SW480 (cell line): ENCODE measurements around the gene CES3.
"Not testable (repeated sequence)": the region's sequence is repeated elsewhere in the genome, so short reads cannot be mapped to it uniquely, and the experiment has no call there.

Experiments used
- DNase-seq: peaks from one replicate; pipeline ENCODE4 v3.0.0-alpha.2; 2016; ENCODE audit warnings: low spot score

CES3 gene

DNA sequence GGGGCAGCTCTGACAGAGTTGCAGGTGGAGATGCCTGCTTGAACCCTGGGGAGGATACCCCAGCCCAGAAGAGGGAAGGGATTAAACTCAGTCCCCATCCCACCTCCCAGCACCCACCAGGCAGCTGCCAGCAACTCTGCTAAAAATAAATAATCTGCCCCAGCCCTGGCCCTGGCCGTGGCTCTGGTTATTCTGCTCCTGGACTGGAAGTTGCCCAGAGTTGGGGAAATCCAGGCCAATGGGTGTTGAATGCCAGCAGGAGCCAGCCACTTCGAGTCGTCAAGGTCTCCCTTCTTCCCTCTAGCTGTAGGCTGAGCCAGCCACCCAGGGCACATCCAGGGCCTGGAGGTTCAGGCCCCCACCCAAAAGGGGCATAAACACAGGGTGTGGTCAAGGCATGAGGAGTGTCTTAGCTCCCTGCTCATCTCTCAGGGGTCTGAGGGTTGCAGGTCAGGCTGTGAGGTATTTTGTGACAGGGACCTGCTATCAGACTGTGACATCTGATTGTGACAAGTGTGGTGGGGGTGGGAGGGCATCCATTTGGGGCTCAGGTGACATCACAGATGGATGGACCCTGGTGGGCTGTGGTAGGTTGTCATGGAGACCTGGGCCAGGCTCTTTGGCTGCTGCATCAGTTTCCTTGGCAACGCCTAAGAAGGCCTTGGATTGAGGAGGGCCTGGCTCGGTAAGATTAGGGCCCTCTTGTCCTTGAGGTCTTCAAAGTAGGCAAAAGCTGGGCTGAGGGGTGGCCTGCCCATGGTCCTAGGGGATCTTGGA is 34.7 kb upstream of the CES3 start:
- no peak for DNase-seq

DNA sequence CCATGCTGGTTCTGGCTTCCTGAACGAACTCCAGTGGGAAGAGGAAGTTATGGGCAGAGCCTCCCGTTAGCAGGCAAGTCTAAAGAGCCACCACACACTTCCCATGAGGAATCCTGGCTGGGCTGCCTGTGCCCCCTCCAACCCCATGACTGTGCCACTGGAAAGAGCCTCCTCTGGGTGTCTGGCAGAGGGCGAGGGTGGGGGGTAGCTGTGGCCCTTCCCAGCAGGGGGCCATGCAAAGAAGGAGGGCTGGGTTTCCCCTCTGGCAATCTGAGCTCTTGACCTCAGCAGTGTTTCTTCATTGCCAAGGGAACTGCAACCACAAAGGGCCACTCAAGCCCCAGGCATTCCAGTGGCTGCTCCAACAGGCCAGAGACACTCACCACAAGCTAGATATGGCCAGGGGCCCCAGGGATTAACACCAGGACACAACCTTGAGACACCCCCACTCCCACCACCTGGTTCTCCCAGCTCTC is 34.1 kb upstream of the CES3 start:
- peak; percentile 46 for DNase-seq

DNA sequence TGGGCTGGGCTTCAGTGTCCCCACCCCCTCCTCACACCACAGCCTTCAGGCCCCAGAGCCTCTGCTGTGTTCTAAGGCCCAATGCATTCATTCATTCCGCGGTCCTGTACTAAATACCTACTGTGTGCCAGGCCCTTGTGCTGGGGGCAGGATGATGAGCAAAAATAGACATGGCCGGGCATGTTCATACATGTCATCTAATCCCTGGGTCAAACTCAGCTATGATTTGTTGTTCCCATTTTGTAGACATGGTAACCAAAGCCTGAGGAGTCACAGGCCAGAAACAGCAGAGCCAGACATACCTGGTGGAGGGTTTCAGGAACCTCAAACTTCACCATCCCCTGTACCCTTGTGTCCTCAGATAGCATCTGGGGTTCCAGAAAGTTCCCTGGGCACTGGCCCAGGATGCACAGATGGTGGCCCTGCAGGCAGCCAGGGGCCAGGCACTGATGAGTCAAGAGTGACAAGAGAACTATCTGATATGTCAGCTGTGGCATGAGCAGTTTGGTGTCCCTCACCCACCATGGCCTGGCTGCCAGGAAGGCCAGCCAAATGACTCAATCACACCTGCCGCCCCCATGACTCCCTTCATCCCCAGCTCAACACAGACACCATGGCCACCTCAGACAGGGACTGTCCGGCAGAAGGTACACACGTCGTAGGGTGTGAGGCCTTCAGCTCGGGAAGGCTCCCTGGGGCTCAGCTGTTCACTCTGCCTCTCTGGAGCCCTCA is 33.0 kb upstream of the CES3 start:
- DNase-seq = peak; percentile 24

DNA sequence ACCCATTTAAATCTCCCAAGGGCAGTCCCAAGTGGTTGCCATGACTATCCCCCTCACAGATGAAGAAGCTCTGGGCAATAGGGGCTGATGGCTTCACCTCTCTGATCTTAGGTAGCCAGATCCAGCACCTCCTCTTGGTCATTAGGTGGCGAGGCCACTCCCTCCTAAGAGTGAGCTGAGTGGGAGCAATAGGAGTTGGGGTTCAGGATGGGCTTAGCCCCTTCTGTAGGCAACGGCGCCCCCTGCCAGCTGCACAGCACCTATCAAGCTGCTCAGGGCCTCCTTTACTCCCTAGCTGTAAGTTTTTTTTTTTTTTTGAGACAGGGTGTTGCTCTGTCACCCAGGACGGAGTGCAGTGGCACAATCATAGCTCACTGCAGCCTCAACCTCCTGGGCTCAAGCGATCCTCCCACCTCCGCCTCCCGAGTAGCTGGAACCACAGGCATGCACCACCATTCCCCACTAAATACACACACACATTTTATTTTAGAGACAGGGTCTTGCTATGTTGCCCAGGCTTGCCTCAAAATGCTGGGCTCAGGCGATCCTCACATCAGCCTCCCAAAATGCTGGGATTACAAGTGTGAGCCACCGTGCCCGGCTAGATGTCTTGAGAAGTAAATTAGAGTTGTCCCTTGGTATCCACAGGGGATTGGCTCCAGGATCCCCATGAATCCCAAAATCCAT is 32.2 kb upstream of the CES3 start:
- peak; percentile 45 for DNase-seq

DNA sequence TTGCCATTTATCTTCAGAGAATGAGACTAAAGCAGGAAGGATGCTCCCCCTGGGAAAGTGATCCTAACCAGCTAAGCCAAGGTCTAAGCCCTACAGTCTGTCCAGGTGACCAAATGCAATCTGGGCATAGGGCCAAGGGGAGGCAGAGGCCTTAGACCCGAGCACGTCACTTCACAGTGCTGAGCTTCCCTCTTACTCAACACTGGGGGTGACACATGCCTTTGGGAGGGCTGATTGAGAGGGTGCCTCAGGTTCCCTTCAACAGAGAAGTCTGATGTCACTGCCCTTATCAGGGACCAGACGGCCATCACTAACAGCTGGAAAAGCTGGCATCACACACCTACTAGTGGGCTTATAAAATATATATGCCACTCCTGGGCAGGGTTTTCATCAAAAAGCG is 30.9 kb upstream of the CES3 start:
- DNase-seq = no peak

DNA sequence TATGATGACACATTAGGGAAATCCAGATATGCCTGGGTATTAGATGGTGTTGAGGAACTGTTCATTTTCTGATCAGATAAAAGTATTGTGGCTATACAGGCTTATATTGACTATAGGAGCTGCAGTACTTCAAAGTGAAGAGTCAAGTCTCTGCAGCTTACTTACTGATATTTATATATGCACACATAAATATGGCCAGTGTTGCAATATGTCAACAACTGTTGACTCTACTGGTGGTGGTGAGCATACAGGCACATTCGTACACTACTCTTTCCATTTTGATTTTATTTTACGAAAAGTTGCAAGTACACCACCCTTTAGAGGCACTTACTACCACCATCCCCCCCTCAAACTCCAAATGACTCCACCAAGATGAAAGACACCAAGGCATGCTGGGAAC is 29.4 kb upstream of the CES3 start:
- no peak for DNase-seq

DNA sequence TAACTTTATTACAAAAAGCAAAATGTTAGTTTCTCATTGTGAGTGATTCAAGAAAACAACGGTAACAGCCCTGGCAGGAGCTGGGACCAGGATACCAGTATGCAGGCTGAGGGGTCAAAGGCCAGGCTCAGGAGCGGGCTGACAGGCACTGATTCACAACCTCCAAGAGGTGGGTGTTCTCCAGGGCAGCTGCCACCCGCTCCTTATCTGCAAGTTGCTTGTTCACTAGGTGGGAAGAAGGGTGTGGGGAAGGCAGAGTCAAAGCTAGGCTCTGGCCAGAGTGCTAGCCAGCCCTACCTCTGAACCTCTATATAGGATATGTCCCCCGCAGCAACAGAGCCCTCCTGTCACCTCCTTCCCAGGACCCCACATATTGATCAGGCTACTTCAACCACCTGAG is 29.0 kb upstream of the CES3 start:
- no peak for DNase-seq

DNA sequence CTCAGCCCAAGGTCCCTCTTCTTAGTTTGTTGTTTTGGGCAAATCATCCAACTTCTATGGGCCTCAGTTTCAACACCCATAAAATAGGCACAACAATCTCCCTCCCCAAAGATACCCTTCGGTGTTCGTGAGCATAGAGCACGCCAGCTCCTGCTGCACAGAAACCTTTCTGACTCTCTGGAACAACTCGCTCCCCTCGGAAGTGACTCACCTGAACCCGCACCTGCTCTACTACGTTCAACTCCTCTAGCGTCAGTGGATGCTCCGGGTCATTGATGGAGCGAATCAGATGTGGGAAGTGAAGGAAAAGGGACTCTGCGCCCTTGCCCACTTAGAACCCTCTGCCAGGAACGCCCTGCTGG is 27.3 kb upstream of the CES3 start:
- peak; percentile 58 for DNase-seq

DNA sequence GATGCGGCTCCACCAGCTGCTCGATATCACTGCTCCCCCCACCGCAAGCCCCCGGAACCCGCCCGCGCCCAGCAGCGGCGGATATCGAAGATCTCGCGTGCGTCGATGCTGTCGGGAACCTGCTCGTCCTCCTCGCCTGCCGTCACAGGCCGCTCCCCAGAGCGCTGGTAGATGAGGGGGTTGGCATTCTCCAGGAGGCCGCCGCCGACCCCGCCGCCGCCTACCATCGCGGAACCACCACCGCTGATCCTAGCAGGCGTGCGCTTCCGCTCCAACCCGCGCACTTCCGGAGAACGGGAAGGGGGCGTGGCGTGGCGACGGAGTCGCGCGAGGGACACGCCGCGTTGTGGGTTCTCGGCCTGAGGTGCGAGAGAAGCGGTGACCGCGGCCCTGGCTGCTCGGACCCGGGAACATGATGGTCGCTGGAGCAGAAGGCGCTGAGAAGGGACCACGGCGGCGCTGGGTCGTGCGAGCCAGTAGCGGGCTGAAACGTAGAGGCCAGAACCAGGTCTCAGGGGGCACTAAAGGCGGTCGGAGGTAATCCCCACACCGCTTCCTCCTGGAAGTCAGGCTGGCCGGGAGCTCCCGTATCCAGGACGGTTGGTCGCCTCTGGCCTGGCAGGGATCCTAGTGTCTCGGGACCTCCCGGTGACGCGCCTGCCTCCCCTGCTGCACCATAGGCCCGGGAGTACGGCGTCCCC is 26.8 kb upstream of the CES3 start, which contains the start of gene CIAO2B:
Gene CIAO2B, minus strand, starts transcription at position 265 of the 701 bp plus-strand sequence. Its CDS starts 38 bp downstream, at position 227.
- DNase-seq = peak; percentile 70

DNA sequence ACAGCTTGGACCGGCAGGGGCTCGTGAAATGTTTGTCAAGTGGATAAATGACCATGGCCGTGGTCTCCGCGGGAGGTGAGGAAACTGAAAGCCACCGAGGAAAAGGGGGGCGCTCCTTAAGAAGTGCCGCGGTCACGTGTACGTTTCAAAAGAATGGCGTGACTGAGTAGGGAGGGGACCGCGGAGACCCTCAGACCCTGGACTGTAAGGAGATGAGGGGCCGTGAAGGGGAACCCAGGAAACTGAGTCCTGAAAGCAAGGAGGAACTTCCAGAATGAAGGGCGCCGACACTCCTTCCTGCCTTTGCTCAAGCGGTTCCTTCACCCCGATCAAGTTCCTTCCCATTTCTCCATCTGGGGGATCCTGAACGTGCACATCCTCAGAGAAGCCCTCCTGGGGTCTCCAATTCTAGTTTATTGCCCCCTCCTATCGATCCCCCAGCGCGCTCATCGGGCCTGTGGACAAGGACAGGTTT is 26.2 kb upstream of the CES3 start:
- DNase-seq = not testable (repeated sequence)

DNA sequence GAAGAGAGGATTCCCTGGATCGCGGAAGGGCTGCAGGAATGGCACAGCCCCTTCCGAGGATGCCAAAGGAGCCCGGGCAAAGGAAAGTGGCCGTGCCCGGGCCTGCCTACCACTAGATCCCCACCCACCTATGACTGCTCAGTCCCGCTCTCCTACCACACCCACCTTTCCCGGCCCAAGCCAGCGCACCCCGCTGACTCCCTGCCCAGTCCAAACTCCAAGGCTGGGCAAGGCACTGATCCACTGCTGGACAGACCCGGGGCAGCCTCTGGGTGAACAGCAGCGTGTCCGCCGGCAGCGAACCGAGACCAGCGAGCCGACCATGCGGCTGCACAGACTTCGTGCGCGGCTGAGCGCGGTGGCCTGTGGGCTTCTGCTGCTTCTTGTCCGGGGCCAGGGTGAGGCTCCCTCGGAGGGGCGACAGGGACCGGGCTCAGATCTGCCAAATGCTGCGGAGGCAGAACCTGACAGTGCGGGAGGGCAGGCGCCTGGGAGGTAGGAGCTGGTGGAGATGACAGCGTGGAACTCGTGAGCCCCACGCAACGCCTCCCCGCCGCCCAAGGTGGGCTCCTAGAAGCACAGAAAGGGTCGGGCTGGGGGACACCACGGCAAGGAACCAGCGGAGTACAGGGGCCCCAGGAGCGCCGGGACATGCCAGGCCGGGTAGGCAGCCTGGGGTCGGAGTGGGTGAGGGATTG is 25.6 kb upstream of the CES3 start, which contains the start of gene CES2:
Gene CES2, plus strand, starts transcription at position 203 of the 698 bp plus-strand sequence. Its CDS starts 120 bp downstream, at position 323.
- peak; percentile 34 for DNase-seq

DNA sequence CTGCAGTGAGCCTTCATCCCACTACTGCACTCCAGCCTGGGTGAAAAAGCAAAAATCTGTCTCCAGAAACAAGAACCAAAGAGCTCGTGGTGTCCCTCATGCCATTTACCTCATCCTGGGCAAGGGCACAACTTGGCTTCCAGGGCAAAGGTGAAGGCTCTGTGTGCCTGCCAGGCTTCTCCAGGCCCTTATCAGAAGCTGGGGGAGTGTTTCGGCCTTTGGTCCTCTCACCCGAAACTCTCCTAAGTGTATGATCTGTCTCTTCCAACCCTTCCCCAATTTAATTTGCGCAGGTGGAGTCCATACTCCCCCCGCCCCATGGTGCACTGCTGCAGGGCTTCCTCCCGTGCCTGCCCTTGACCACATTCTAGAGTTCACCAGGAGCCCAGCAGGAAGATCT is 24.6 kb upstream of the CES3 start:
- no peak for DNase-seq

DNA sequence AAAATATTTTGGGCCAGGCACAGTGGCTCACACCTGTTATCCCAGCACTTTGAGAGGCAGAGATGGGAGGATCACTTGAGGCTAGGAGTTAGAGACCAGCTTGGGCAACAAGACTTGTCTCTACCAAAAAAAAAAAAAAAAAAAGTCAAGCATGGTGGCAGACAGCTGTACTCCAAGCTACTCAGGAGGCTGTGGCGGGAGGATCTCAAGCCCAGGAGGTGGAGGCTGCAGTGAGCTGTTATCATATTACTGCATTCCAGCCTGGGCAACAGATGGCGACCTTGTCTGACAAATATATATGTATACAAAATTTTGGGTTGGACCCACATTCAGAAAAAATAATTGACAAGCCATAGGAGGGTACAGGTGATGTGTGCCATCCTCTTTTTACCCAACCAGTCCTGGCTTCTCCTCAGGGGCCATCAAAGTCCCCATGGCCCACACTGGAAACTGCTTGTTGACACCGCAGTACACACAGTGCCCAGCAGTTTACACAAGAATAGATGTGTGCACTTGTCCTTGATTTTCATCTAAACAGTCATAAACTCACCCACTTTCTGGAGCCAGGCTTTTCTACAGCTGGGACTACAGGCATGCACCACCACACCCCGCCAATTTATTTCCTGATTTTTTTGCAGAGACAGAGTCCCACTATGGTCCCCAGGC is 24.0 kb upstream of the CES3 start:
- no peak for DNase-seq

DNA sequence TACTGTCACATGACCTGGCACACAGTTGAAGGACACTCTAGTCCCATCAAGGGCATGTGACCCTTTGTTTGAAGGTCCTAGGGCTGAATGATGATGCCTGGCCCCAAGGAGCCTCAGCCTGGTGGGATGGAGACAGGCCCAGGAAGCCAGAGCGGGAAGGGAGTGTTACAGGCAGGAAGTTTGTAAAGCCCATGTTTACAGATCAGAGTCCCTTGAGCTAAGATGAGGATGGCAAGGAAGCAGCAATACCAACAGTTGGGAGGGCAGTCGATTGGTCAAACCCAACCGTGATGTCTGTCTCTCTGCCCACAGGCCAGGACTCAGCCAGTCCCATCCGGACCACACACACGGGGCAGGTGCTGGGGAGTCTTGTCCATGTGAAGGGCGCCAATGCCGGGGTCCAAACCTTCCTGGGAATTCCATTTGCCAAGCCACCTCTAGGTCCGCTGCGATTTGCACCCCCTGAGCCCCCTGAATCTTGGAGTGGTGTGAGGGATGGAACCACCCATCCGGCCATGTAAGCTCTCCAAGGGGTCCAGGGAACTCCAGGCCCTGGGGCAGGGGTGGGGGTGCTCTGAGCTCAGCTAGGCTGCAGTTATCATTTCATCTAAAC is 23.2 kb upstream of the CES3 start:
- DNase-seq = no peak

DNA sequence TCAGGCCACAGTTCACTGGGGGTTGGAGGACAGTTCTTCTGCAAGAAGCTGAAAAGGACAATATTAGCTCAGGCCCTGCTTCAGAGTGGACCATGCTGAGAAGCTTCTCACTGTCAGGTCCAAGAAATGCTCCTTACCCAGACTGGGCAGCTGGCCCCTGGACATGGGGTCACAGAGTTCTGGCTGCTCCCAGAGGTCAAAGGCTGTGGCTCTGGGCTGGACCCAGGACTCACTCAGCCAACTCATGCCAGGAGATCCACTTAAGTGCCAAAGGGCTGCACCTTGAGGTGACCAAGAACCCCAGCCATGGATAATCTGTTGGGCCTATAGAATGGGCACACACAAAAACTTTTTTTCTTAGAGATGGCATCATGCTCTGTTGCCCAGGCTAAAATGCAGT is 21.7 kb upstream of the CES3 start:
- no peak for DNase-seq

DNA sequence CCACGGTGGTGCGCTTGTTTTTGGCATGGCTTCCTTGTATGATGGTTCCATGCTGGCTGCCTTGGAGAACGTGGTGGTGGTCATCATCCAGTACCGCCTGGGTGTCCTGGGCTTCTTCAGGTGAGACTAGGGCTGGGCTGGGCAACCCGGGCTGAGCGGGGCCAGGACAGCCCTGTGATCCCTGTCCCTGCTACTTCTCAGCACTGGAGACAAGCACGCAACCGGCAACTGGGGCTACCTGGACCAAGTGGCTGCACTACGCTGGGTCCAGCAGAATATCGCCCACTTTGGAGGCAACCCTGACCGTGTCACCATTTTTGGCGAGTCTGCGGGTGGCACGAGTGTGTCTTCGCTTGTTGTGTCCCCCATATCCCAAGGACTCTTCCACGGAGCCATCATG is 20.8 kb upstream of the CES3 start:
- DNase-seq = no peak

DNA sequence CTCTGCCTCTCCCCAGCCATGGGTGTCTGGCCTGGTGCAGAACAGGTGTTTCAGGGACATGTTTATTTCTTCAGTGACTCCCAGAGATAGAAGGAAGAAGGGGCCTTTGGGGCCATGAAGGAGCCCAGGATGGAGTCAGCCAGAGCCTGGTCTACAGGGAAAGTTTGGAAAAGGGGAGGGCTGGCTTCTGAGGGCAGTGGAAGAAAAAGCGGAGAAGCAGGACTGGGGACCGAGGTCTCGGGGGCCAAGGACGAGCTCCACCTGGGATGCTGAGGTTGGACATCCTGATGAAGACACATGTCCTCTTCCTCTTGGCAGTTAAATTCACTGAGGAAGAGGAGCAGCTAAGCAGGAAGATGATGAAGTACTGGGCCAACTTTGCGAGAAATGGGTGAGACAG is 18.1 kb upstream of the CES3 start:
- no peak for DNase-seq

DNA sequence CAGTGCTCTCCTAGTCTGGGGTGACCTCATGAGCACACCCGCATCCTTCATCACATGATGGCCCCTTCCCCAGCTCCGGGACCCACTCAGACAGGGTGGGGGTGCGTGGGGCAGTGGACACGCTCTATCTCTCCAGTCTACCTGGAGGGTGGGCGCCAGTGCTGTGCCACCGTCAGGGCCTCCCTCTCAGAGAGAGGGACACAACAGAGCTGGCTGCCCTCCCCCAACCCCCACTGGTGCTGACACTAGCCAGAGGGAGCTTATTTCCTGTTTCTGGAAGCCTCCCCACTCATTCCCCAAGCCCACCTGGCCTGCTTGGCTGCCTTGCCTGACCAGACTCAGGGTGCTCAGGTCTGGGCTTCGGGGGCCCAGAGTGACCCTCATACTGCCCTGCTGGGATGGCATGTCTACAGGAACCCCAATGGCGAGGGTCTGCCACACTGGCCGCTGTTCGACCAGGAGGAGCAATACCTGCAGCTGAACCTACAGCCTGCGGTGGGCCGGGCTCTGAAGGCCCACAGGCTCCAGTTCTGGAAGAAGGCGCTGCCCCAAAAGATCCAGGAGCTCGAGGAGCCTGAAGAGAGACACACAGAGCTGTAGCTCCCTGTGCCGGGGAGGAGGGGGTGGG is 17.5 kb upstream of the CES3 start:
- no peak for DNase-seq

DNA sequence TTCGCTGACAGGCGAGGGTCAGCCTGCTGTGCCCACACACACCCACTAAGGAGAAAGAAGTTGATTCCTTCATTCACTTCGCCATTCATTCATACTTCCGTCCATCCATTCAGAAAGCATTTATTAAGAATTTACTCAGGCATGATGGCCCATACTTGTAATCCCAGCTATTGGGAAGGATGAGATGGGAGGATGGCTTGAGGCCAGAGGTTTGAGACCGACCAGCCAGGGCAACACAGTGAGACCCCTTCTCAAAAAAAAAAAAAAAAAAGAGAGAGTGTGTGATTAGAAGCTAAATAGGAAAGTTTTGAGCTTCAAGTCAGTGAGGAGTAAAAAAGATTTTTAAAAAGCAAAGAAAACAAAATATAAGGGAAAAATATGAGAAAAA is 17.0 kb upstream of the CES3 start:
- no peak for DNase-seq

DNA sequence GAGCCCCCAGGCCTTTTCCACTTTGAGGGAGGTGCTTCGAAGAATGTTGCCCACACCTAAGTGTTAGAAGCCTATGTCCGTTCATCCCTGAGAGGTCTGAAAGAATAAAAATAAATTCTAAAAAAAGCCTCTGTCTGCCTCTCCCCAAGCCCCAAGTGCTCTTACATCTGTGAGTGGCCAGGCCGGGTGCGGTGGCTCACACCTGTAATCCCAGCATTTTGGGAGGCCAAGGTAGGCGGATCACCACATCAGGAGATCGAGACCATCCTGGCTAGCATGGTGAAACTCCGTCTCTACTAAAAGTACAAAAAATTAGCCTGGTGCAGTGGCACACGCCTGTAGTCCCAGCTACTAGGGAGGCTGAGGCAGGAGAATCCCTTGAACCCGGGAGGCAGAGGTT is 16.1 kb upstream of the CES3 start:
- DNase-seq = not testable (repeated sequence)
